GM18505 (cell line): ENCODE results near the gene PROC.

Experiments
- ATAC-seq: cut with Tn5 transposase; IDR thresholded peaks from one replicate; pipeline ENCODE4 v1.9.1; 2021; ENCODE audit not compliant: unreplicated experiment
- POLR2A ChIP-seq: IDR thresholded peaks from 4 replicates; pipeline ENCODE4 v1.6.1; 2011; ENCODE audit warnings: borderline replicate concordance; ENCODE audit not compliant: insufficient read depth, insufficient read length; ENCODE audit errors: extremely low read depth

The PROC gene

DNA sequence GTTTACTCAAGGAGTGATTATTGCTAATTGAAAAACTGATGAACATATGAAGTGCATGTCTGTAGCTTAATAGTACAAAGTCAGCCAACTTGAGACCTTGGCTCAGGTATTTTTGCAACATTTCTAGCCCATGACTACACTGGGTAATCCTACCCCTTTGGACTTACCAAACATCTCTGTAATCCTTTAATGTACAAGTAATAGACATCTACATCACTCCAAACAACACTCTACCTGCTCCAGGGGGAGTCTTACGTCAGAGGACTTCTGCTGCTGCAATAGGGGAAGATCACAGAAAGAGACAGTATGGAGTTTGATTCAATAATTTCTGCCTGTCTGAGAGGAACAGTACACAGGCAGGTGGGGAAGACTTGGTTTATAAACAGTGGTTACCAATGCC is 54.0 kb downstream of the PROC start:
- no peak for TF ChIP-seq POLR2A
- no peak for ATAC-seq

DNA sequence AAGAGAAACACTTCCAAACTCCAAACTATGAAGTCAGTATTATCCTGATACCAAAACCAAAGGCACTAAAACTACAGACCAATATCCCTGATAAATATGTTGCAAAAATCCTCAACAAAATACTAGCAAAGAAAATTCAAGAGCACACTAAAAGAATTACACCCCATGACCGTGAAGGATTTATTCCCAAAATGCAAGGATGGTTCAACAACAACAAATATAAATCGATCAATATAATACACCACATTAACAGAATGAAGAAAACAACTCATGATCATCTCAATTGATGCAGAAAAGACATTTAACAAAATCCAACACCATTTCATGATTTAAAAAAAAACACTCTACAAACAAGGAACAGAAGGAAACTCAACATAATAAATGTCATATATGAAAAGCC is 57.6 kb downstream of the PROC start:
- ATAC-seq: no peak
- TF ChIP-seq POLR2A: no peak
